ENCODE results near the gene CDK6. TPM values are rescaled to one million over a fixed set of nuclear protein-coding genes. Genes with fewer than 3 reads are reported as not detected.
A peak's percentile ranks its signal among the peaks of the same experiment; 100 is the strongest.

Gene CDK6
- polyA plus RNA-seq, 2 of the 4 experiments (the other 2 are of a cell fraction): 13.6 to 25.9 TPM

GRCh38 chr7:92750447-92750839 is 85.9 kb downstream of the CDK6 start:
- DNase-seq (ENCODE audit: low read depth in 1 of 2, low spot score in 1 of 2) (peak in 1 of 2 experiments; percentile 83), ATAC-seq (peak; percentile 15 to 18; a peak in 2 of 6 replicates), FAIRE-seq (peak; percentile 68)
- TF ChIP-seq FOXS1 (CRISPR knock-in tag; IDR thresholded peaks at IDR 0.05) (no peak), SMC3 (IDR thresholded peaks at IDR 0.05) (no peak; the same call in 2 of the 3 replicates), CEBPB (IDR thresholded peaks at IDR 0.05) (peak; percentile 58 to 79; a peak in 3 of 4 replicates), GATA3 (IDR thresholded peaks at IDR 0.05; ENCODE audit: borderline replicate concordance) (peak; percentile 92), BHLHE40 (IDR thresholded peaks at IDR 0.05; ENCODE audit: low read depth, low read length) (no peak), EP300 (IDR thresholded peaks at IDR 0.05) (peak; percentile 69 to 89; a peak in 3 of 5 replicates), SREBF2 (IDR thresholded peaks at IDR 0.05) (no peak), TP53 (CRISPR knock-in tag; IDR thresholded peaks at IDR 0.05) (no peak), HDAC2 (IDR thresholded peaks at IDR 0.05) (no peak), TFCP2L1 (CRISPR knock-in tag; IDR thresholded peaks at IDR 0.05) (no peak), RAD21 (conservative IDR thresholded peaks at IDR 0.05 in 1 of 2, IDR thresholded peaks at IDR 0.05 in 1 of 2) (peak in 1 of 2 experiments; percentile 26; a peak in 2 of 5 replicates), EHF (CRISPR knock-in tag; IDR thresholded peaks at IDR 0.05) (0 out of 2 replicates have a peak, but pooled peaks have one; percentile 24), HOXA7 (CRISPR knock-in tag; IDR thresholded peaks at IDR 0.05) (0 out of 2 replicates have a peak, but pooled peaks have one; percentile 17), ELK1 (IDR thresholded peaks at IDR 0.05; ENCODE audit: low read depth, low read length) (no peak), BCL3 (IDR thresholded peaks at IDR 0.05) (no peak), REST (IDR thresholded peaks at IDR 0.05) (no peak), RARB (CRISPR knock-in tag; IDR thresholded peaks at IDR 0.05) (no peak), NFE2L2 (conservative IDR thresholded peaks at IDR 0.05; ENCODE audit: low read length) (no peak), CHD2 (IDR thresholded peaks at IDR 0.05; ENCODE audit: low read length, partially characterized antibody) (no peak), FOSL2 (IDR thresholded peaks at IDR 0.05) (peak; percentile 76), FOSL2 (CRISPR knock-in tag; IDR thresholded peaks at IDR 0.05) (peak; percentile 90), MAX (IDR thresholded peaks at IDR 0.05) (peak; percentile 50; the same call in 1 of the 2 replicates), MAFK (IDR thresholded peaks at IDR 0.05; ENCODE audit: partially characterized antibody) (peak; percentile 1), ZC3H11A (IDR thresholded peaks at IDR 0.05) (no peak), POLR2A (IDR thresholded peaks at IDR 0.05; ENCODE audit: low read length) (no peak), HOXB5 (CRISPR knock-in tag; IDR thresholded peaks at IDR 0.05) (peak; percentile 57; the same call in 1 of the 2 replicates), NPAS2 (CRISPR knock-in tag; IDR thresholded peaks at IDR 0.05; ENCODE audit: borderline replicate concordance) (no peak), JUNB (IDR thresholded peaks at IDR 0.05) (peak; percentile 88), USF2 (IDR thresholded peaks at IDR 0.05) (no peak), HES2 (IDR thresholded peaks at IDR 0.05) (no peak), JUN (IDR thresholded peaks at IDR 0.05) (peak; percentile 75 to 82; a peak in 4 of 5 replicates), ZSCAN20 (CRISPR knock-in tag; IDR thresholded peaks at IDR 0.05) (no peak)
- H3K27ac ChIP-seq: peak overlapping the region; percentile 86 to 88
- peak overlapping the region; percentile 3; the same call in 1 of the 3 replicates for H3K4me3 ChIP-seq
- CTCF ChIA-PET: interaction anchor here (1.0 to 1.4 kb wide), 2 partner anchors 71 to 82 kb away, joined by 3 to 5 read pairs; no protein-coding TSS in a partner anchor
- H3K9me3 ChIP-seq: 0 out of 3 replicates have a peak, but pooled peaks cover 2% of the 10 kb centered on the region
- peaks cover 89% of the 10 kb centered on the region for H3K4me1 ChIP-seq
- peak overlapping the region; percentile 81 for H3K4me2 ChIP-seq
- WGBS (ENCODE audit: missing lambda C conversion rate): 21% methylated on average over 4 of the region's 4 CpGs
- POLR2A ChIA-PET: interaction anchor here (1.0 kb wide), 1 partner anchor 82 kb away, joined by 3 read pairs; no protein-coding TSS in a partner anchor

Data from A549 (cell line).